ENCODE data around the gene NFE2L1. TPM values are rescaled to one million over a fixed set of nuclear protein-coding genes. Genes with fewer than 3 reads are reported as not detected.
"Not testable (repeated sequence)": the region's sequence is repeated elsewhere in the genome, so short reads cannot be mapped to it uniquely, and the experiment has no call there.

Gene NFE2L1, protein sequence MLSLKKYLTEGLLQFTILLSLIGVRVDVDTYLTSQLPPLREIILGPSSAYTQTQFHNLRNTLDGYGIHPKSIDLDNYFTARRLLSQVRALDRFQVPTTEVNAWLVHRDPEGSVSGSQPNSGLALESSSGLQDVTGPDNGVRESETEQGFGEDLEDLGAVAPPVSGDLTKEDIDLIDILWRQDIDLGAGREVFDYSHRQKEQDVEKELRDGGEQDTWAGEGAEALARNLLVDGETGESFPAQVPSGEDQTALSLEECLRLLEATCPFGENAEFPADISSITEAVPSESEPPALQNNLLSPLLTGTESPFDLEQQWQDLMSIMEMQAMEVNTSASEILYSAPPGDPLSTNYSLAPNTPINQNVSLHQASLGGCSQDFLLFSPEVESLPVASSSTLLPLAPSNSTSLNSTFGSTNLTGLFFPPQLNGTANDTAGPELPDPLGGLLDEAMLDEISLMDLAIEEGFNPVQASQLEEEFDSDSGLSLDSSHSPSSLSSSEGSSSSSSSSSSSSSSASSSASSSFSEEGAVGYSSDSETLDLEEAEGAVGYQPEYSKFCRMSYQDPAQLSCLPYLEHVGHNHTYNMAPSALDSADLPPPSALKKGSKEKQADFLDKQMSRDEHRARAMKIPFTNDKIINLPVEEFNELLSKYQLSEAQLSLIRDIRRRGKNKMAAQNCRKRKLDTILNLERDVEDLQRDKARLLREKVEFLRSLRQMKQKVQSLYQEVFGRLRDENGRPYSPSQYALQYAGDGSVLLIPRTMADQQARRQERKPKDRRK
- total RNA-seq (100 to 1,000 TPM in 8 of 9 donors, 10 to 100 TPM in 1; 62.0 to 432 (median 273) TPM), polyA plus RNA-seq (100 to 1,000 TPM in 2 of 3 donors, 10 to 100 TPM in 1; 77.9 to 403 (median 164) TPM)
- long read RNA-seq, donor 1, full-length matches to known transcripts, result 13 of 121 reads
- long read RNA-seq, donor 1, partial matches to known transcripts, result 93 of 121 reads
- long read RNA-seq, donor 1, other reads (novel, unspliced or antisense), result 15 of 121 reads
- long read RNA-seq, donor 2, full-length matches to known transcripts, result 16 of 128 reads
- long read RNA-seq, donor 2, partial matches to known transcripts, result 98 of 128 reads
- long read RNA-seq, donor 2, other reads (novel, unspliced or antisense), result 14 of 128 reads
- long read RNA-seq, donor 3, full-length matches to known transcripts, result 8 of 79 reads
- long read RNA-seq, donor 3, partial matches to known transcripts, result 71 of 79 reads
- long read RNA-seq, donor 3, other reads (novel, unspliced or antisense), result 0 of 79 reads
- long read RNA-seq, donor 4, partial matches to known transcripts, result 1 of 32 reads
- long read RNA-seq, donor 4, other reads (novel, unspliced or antisense), result 31 of 32 reads
- long read RNA-seq, donor 5, full-length matches to known transcripts, result 114 of 345 reads
- long read RNA-seq, donor 5, partial matches to known transcripts, result 38 of 345 reads
- long read RNA-seq, donor 5, other reads (novel, unspliced or antisense), result 193 of 345 reads
- long read RNA-seq, donor 6, partial matches to known transcripts, result 0 of 54 reads
- long read RNA-seq, donor 6, other reads (novel, unspliced or antisense), result 54 of 54 reads
- long read RNA-seq, donor 7, full-length matches to known transcripts, result 7 of 47 reads
- long read RNA-seq, donor 7, partial matches to known transcripts, result 33 of 47 reads
- long read RNA-seq, donor 7, other reads (novel, unspliced or antisense), result 7 of 47 reads
- long read RNA-seq, donor 8, full-length matches to known transcripts, result 25 of 125 reads
- long read RNA-seq, donor 8, partial matches to known transcripts, result 87 of 125 reads
- long read RNA-seq, donor 8, other reads (novel, unspliced or antisense), result 13 of 125 reads
- long read RNA-seq, donor 9, full-length matches to known transcripts, result 4 of 66 reads
- long read RNA-seq, donor 9, partial matches to known transcripts, result 49 of 66 reads
- long read RNA-seq, donor 9, other reads (novel, unspliced or antisense), result 13 of 66 reads
- long read RNA-seq, donor 10, full-length matches to known transcripts, result 12 of 82 reads
- long read RNA-seq, donor 10, partial matches to known transcripts, result 70 of 82 reads
- long read RNA-seq, donor 10, other reads (novel, unspliced or antisense), result 0 of 82 reads

DNA sequence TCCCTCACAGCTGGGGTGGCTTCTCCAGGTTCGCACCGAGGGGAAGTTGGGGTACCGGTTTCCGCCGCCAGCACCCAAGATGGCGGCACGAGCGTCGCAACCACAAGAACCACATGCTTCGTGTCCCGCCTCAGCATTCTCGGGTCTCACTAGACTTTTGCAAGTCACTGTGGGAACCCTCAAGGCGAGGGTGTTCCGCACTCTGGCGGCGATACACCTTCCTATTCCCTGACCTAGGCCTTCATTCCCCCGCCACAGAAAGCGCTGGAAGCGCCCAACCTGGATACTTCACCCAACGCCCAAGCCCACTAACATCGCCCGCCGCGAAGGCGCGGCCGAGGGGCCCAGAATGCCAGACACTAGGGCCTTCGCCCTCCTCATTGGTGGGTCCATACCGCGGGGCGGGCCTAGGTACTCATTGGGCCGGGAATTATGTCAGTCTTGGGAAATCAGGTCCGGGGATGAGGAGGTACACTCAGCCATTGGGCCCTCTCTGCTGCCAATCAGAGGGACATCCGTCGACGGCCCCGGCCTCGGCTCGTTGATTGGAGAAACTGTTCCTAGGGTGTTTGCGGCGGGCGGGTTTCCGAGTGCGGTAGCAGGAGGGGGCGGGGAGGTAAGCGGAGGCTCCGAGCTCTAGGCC is at the start of gene NFE2L1:
TSS of gene NFE2L1 (plus strand) at position 619 of the 643 bp plus-strand sequence. CDS start 2,760 bp downstream, outside the sequence.
- Histone ChIP-seq H3K27ac (peak within 1 kb of the TSS; percentile 78 to 98 (median 96)), H3K4me1 (replicated peaks in 1 of 2) (peaks cover 45 to 53% of the 10 kb centered on the region in 2 donors), H3K9me3 (replicated peaks in 1 of 3) (no peaks in the 10 kb centered on the region), H3K36me3 (replicated peaks in 1 of 2) (peaks cover 0 to 12% of the 10 kb centered on the region in 2 donors), H3K4me3 (peak within 1 kb of the TSS; percentile 19 to 86 (median 74)), H3K27me3 (no peaks in the 10 kb centered on the region)
- peak; percentile 72 to 90 for TF ChIP-seq POLR2A (IDR thresholded peaks at IDR 0.05)
- TF ChIP-seq, protein P1, sequence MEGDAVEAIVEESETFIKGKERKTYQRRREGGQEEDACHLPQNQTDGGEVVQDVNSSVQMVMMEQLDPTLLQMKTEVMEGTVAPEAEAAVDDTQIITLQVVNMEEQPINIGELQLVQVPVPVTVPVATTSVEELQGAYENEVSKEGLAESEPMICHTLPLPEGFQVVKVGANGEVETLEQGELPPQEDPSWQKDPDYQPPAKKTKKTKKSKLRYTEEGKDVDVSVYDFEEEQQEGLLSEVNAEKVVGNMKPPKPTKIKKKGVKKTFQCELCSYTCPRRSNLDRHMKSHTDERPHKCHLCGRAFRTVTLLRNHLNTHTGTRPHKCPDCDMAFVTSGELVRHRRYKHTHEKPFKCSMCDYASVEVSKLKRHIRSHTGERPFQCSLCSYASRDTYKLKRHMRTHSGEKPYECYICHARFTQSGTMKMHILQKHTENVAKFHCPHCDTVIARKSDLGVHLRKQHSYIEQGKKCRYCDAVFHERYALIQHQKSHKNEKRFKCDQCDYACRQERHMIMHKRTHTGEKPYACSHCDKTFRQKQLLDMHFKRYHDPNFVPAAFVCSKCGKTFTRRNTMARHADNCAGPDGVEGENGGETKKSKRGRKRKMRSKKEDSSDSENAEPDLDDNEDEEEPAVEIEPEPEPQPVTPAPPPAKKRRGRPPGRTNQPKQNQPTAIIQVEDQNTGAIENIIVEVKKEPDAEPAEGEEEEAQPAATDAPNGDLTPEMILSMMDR (IDR thresholded peaks at IDR 0.05), result peak in 1 of 6 experiments; percentile 8
- intact Hi-C loops (cut with DNase I), result no loop called here
- peak; percentile 99 to 100 (median 100) for DNase-seq
- WGBS, 4 donors, result 0% methylated on average over 6 to 47 of the region's 47 CpGs

GRCh38 chr17:47999582-47999981 is 48.6 kb upstream of the NFE2L1 start:
- intact Hi-C loops (cut with DNase I), result no loop called here
- WGBS, 4 donors, result 33 to 61% (median 40%) methylated on average over 4 of the region's 4 CpGs
- H3K9me3 ChIP-seq (replicated peaks in 1 of 3), result no peaks in the 10 kb centered on the region
- peaks cover 2 to 15% of the 10 kb centered on the region in 2 donors for H3K4me1 ChIP-seq (replicated peaks in 1 of 2)
- H3K27me3 ChIP-seq, result no peaks in the 10 kb centered on the region
- no peak for DNase-seq
- H3K36me3 ChIP-seq (replicated peaks in 1 of 2), result no peaks in the 10 kb centered on the region
- no peak overlapping the region for H3K4me3 ChIP-seq
- H3K27ac ChIP-seq, result peak overlapping the region in 1 of 5 donors; percentile 12
- TF ChIP-seq POLR2A (IDR thresholded peaks at IDR 0.05), result no peak
- TF ChIP-seq, protein P1 (IDR thresholded peaks at IDR 0.05), result no peak

GRCh38 chr17:48001197-48001596 is 47.0 kb upstream of the NFE2L1 start:
- Histone ChIP-seq H3K36me3 (replicated peaks in 1 of 2) (no peaks in the 10 kb centered on the region), H3K27ac (peak overlapping the region in 3 of 5 donors; percentile 16 to 82 (median 73)), H3K9me3 (replicated peaks in 1 of 3) (no peaks in the 10 kb centered on the region), H3K4me3 (no peak overlapping the region), H3K4me1 (replicated peaks in 1 of 2) (peaks cover 2 to 15% of the 10 kb centered on the region in 2 donors), H3K27me3 (no peaks in the 10 kb centered on the region)
- TF ChIP-seq, protein P1 (IDR thresholded peaks at IDR 0.05), result no peak
- no peak for TF ChIP-seq POLR2A (IDR thresholded peaks at IDR 0.05)
- intact Hi-C loops (cut with DNase I), result no loop called here
- DNase-seq, result no peak
- 48 to 83% (median 66%) methylated on average over 1 of the region's 1 CpG for WGBS, 4 donors

GRCh38 chr17:48001657-48002056 is 46.5 kb upstream of the NFE2L1 start:
- 85 to 97% (median 91%) methylated on average over 5 of the region's 5 CpGs for WGBS, 4 donors
- H3K27ac ChIP-seq, result peak overlapping the region; percentile 16 to 82 (median 52)

More at GRCh38 chr17:48001657-48002056, 46.5 kb upstream of the NFE2L1 start:
- H3K27me3 ChIP-seq; H3K36me3 ChIP-seq (replicated peaks in 1 of 2); H3K4me3 ChIP-seq; H3K9me3 ChIP-seq (replicated peaks in 1 of 3); intact Hi-C loops (cut with DNase I); DNase-seq: not testable (repeated sequence)
- peaks cover 2 to 15% of the 10 kb centered on the region in 2 donors for H3K4me1 ChIP-seq (replicated peaks in 1 of 2)
